ENCODE results near the gene STK38L.
A peak's percentile ranks its signal among the peaks of the same experiment; 100 is the strongest.

STK38L gene

GRCh38 chr12:27243804-27244688 lies at the start of gene STK38L:
STK38L (plus strand) TSS chr12:27244286; CDS start chr12:27297721, 53,435 bp downstream.
- DNase-seq, result peak; percentile 33 to 70

GRCh38 chr12:27194644-27195043 lies 49.4 kb upstream of the STK38L start:
- DNase-seq, result no peak

GRCh38 chr12:27198036-27198435 lies 46.0 kb upstream of the STK38L start:
- no peak for DNase-seq

DNA sequence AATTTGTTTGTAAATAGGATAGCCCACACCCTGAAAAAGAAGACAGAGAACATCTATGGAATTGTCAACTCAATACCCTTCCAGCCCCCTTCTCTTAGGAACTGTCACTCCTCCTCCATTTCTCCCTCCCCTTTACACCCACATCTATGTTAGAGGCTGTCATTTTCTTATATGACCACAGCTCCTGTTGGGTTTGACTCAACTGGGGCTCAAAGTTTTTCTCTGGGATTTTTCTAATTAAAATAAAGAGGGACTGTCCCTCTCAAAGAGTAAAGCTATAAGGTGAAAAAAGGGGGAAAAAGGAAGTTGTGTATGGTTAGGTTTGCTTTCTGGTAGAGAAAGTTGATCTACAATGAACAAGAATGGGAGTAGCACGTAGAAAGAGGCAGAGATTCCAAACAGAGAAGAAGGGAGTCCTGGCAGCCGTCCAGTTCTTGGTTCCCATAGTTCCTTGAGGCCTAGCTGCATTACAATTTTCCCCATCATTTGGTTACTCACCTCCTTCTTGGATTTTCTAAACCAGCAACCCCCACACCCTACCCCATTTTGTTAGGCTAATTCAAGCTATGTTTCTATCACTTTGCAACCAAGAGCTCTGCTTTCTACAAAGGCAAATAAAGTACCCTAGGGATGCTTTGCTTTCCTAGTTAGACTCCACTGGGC lies 44.3 kb upstream of the STK38L start:
- DNase-seq, result no peak

DNA sequence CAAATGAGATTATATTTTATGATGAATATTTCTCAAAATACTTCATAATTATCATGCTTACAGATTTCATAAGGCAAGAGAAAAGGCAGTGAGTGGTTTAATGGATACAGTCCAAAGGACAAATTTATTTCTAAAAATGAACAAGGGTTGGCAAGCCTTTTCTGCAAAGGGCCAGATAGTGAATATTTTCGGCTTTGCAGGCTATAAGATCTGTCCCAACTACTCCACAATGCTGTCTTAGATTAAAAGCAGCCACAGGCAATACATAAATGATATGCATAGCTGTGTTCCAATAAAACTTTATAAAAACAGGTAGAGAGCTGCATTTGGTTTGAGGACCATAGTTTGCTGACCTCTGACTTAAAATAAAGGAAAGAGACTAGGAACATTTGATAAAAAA lies 42.9 kb upstream of the STK38L start:
- DNase-seq, result no peak

DNA sequence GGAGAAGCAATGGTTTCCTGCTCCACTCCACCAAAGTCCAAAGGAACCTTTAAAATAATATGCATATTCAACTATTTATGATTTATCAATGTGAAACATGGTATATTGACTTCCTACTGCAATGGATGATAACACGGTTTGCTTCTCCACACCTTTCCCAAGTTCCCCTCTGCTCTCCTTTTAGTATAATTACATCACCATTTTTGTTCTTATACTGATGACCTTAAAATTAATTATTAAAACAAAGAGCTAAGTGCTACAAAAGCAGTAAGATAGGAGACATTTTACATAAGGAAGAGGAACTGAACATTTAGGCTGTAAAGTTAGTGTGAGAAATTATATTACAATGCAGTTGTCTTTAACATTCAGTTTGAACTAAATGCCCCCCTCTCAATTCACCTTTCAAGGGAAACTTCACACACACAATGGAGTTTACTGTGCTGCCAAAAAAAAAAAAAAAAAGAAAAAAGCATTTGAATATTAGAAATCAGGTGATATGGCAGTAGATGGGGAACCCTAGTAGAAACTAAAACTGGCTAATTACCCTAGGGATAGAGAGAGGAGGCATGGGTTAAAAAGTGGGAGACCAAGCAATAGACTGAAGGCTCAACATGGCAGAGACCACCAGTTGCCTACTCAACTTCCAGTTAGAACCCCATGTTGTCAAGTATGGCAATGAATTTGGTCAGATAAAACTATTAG lies 37.1 kb upstream of the STK38L start:
- DNase-seq, result no peak

- DNase-seq, result no peak
These were observed 36.3 kb upstream of the STK38L start for GRCh38 chr12:27207615-27208413.

- DNase-seq, result no peak
These were observed 35.7 kb upstream of the STK38L start for GRCh38 chr12:27208414-27208750.

DNA sequence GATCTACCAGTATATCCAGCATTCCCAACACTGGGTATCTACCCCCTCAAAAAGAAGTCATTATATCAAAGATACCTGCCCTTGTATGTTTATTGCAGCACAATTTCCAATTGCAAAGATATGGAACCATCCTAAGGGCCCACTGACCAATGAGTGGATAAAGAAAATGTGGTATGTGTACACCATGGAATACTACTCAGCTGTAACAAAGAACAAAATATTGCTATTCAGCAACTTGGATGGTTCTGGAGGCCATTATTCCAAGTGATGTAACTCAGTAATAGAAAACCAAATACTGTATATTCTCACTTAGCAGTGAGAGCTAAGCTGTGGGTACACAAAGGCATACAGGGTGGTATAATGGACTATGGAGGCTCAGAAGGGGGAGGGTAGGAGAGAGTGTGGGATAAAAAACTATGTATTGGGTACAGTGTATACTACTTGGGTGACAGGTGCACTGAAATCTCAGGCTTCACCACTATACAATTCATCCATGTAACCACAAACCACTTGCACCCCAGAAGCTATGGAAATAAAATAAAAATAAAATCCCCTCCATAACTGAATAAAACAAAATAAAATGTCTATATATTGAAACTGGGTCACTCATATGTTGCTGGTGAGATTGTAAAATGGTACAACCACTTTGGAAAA lies 34.7 kb upstream of the STK38L start:
- no peak for DNase-seq

- DNase-seq, result no peak
These were observed 33.9 kb upstream of the STK38L start for GRCh38 chr12:27210187-27210586.

GRCh38 chr12:27212861-27213260 lies 31.2 kb upstream of the STK38L start:
- DNase-seq, result no peak

DNA sequence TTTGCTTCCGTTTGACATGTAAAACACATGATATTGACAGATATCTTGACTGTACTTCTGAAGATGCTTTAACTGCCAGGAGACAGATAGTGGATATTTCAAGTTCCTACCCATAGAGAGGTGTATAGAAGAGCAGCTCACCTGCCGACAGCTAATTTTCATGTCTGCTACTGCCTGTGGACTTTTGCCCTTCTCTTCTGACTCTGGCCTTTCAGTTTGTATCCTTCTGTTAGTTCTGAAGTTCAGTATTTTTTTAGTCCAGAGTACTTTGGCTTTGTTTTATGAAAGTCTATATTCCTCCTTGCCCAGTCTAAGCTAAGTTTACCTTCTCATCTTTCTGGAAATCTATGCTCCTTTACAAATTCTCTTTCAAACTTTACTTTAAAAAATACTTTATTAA lies 30.8 kb upstream of the STK38L start:
- DNase-seq, result no peak

GRCh38 chr12:27213830-27214787 lies 30.0 kb upstream of the STK38L start:
- no peak for DNase-seq

DNA sequence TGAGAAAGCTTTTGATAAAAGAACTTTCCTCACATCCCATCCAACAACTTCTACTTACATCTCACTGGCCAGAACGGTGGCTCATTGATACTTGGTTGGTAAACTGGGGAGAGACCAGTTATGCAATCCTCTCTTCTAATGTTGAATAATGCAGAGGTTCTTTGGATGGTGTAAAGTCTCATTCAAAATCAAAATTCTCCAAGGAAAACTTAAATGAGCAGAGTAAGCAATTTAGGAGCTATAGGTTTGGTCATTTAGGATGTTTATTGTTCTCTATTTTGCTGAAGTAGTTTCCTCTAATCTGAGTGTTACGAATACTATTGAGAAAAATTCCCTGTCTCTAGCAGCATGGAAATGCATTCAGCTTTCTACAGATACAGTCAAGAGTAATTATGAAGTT lies 26.5 kb upstream of the STK38L start:
- no peak for DNase-seq

DNA sequence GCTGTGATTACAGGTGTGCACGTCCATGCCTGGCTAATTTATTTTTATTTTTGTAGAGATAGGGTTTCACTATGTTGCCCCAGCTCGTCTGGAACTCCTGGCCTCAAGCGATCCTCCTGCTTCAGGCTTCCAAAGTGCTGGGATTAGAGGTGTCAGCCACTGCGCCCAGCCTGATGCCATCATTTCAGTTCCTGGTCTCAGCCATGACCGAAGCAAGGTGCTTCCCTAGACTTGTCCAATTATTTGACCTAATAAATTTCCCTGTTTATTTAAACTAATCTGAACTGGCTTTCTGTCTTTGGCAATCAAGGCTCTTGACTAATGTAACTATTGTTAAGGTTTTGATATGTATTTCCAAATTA lies 24.4 kb upstream of the STK38L start:
- DNase-seq, result no peak

GRCh38 chr12:27220055-27220987 lies 23.8 kb upstream of the STK38L start:
- no peak for DNase-seq

GRCh38 chr12:27220988-27221345 lies 23.1 kb upstream of the STK38L start:
- DNase-seq, result no peak

- DNase-seq, result no peak
These were observed 22.3 kb upstream of the STK38L start for GRCh38 chr12:27221625-27222387.

- DNase-seq, result no peak
These were observed 17.6 kb upstream of the STK38L start for GRCh38 chr12:27226407-27226929.
